ENCODE measurements around the gene EEF1AKMT1. TPM values are rescaled to one million over a fixed set of nuclear protein-coding genes. Genes with fewer than 3 reads are reported as not detected.

The EEF1AKMT1 gene
- total RNA-seq, 1 donor from 2014 or later, result 8.8 TPM

- DNase-seq (ENCODE audit: low read depth), result no peak
Observed at GRCh38 chr13:20699715-20700114, 74.0 kb downstream of the EEF1AKMT1 start.

GRCh38 chr13:20696073-20696472 lies 77.7 kb downstream of the EEF1AKMT1 start:
- no peak for DNase-seq (ENCODE audit: low read depth)

- no peak for DNase-seq (ENCODE audit: low read depth)
Observed at GRCh38 chr13:20691616-20692015, 82.1 kb downstream of the EEF1AKMT1 start.

- DNase-seq (ENCODE audit: low read depth), result no peak
Observed at GRCh38 chr13:20689291-20689690, 84.5 kb downstream of the EEF1AKMT1 start.

GRCh38 chr13:20686863-20687579 lies 86.7 kb downstream of the EEF1AKMT1 start:
- DNase-seq (ENCODE audit: low read depth), result no peak

GRCh38 chr13:20686167-20686566 lies 87.6 kb downstream of the EEF1AKMT1 start:
- no peak for DNase-seq (ENCODE audit: low read depth)

- DNase-seq (ENCODE audit: low read depth), result no peak
Observed at GRCh38 chr13:20685092-20685491, 88.7 kb downstream of the EEF1AKMT1 start.

GRCh38 chr13:20684546-20684945 lies 89.2 kb downstream of the EEF1AKMT1 start:
- DNase-seq (ENCODE audit: low read depth), result peak; percentile 61

- no peak for DNase-seq (ENCODE audit: low read depth)
Observed at GRCh38 chr13:20684041-20684440, 89.7 kb downstream of the EEF1AKMT1 start.

- DNase-seq (ENCODE audit: low read depth), result no peak
Observed at GRCh38 chr13:20682061-20682460, 91.7 kb downstream of the EEF1AKMT1 start.

GRCh38 chr13:20681481-20681880 lies 92.3 kb downstream of the EEF1AKMT1 start:
- DNase-seq (ENCODE audit: low read depth), result peak; percentile 16

GRCh38 chr13:20680416-20681080 lies 93.2 kb downstream of the EEF1AKMT1 start:
- DNase-seq (ENCODE audit: low read depth), result no peak

GRCh38 chr13:20679879-20680278 lies 93.9 kb downstream of the EEF1AKMT1 start:
- no peak for DNase-seq (ENCODE audit: low read depth)

Other genes starting within 250 kb of the EEF1AKMT1 start
- 46.2 and 59.1 TPM in 2 replicates for gene CRYL1, start 248.1 kb downstream of the EEF1AKMT1 start, total RNA-seq
- 10.2 and 31.1 TPM in 2 replicates for gene IFT88, start 206.8 kb downstream of the EEF1AKMT1 start, total RNA-seq
- gene IL17D, start 70.3 kb downstream of the EEF1AKMT1 start, total RNA-seq, result 0.35 TPM in 1 of 2 replicates, not detected in the other
- gene XPO4, start 128.8 kb upstream of the EEF1AKMT1 start, total RNA-seq, result 26.4 and 30.5 TPM in 2 replicates

All from renal cortical epithelial cell (primary cell).